Measurements from ENCODE around the gene CSN1S1.

Gene CSN1S1, protein sequence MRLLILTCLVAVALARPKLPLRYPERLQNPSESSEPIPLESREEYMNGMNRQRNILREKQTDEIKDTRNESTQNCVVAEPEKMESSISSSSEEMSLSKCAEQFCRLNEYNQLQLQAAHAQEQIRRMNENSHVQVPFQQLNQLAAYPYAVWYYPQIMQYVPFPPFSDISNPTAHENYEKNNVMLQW

DNA sequence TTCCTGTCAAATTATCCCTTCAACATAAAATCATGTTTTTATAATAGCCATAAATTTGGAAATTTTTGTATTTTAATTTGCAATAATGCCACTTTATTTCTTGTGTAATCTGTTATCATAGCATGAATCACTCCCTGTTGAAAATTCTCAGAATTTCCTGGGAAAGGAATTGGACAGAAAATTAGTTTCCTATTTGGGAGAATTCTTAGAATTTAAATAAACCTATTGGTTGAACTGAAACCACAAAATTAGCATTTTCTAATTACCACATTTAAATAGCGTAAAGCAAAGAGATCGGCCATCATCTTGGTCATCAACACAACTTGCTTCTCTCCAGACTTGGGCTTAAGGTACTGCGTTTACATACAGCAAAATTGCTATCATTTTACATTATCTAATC is at the start of gene CSN1S1:
Gene CSN1S1, plus strand, starts transcription at position 301 of the 400 bp plus-strand sequence. CDS start 1,488 bp downstream, outside the sequence.
- DNase-seq, result no peak

DNA sequence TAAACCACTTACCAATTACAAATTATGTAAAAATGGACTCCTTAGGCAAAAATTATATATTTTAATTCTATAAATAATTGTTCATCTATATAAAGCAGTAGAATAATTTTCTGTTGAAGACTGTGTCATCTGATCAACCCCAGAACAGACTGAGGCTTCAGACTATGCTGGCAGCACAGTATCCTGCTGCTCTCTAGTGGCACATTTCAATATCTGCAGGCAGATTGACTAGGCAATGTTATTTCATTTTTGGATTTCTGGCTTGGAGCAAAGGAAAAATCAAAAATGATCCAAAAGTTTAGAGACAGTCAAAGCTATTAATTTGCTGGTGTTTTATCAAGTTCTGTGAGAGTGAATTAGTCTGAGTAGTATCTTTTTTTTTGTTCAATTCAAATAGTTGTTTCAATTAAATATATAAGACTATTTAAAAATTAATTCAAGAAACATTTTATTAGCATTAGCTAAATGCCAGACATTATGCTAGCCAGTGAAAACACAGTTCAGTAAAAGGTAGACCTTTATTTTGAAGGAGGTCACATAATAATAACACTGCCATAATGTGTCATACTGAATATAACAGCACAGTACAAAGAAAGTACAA is 49.6 kb upstream of the CSN1S1 start:
- DNase-seq, result peak in 15 of 58 donors; percentile 0 to 30 (median 1)

DNA sequence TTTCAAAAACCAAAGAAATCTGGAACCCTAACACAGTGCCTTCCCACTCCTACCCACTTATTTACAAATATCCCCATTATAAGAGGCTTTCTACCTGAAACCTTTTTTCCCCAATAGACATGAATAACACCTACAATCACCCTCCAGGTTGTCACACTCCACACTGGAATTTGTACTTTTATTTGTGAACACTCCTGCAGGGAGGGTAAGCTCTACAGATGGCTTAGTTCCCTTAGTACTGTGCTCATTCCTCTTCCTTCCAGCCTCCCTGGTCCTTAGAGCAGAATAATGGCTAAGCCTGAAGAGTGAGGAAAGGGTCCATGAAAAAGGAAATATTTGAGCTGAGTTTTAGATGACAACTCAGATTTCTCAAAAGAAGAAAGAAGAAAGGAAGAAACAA is 48.7 kb upstream of the CSN1S1 start:
- DNase-seq, result no peak

DNA sequence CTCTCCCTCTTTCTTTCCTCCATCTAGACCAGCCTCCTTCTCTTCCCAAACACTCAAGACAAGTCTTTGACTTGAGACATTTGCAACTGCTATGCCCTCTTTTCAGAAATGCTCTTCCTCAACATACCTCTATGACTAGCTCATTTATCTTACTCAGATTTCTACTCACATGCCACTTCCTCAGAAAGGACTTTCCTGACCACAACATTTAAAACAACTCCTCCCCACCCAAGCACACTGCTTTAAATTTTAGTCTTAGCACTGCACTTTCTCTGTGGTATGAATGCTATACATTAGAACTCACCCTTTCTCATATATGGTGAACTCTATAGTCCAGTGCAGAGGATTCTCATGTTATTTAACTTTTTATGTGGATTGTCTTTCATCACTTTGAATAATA is 42.5 kb upstream of the CSN1S1 start:
- DNase-seq, result no peak

DNA sequence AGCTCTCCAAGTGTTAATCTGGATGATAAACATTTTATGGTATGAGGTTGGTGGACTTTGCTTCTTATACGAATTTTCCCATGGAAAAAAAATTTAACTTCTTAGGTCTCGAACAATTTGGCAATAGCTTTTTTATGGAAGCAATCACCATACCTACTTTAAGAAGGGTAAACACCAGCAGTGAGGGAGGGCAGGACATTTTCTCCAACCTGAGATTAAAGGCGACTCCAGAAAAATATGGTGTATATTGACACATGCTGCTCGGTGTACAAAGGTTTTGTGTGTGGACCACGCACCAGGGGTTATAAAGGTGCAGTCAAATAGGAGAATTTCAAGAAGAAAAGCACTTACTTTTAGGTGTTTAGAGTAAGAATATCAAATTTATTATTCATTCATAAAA is 36.7 kb upstream of the CSN1S1 start:
- no peak for DNase-seq

DNA sequence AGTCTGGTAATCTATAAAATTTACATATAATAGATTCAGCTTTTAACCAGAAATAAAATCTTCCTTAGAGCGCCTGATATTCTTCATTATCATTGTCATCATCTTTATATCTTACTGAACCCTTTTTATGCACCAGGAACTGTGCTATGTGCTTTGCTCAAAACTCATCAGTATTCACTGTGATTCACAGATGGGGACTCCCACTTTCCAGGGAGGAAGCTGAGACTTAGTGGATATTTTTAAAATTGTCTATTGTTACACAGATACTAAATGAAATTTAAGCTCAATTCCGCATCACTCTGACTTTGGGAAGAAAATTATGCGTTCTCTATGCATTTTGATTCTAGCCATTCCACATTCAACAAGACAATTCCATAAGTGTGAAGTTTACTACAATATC is 36.1 kb upstream of the CSN1S1 start:
- DNase-seq, result peak in 1 of 58 donors; percentile 1

DNA sequence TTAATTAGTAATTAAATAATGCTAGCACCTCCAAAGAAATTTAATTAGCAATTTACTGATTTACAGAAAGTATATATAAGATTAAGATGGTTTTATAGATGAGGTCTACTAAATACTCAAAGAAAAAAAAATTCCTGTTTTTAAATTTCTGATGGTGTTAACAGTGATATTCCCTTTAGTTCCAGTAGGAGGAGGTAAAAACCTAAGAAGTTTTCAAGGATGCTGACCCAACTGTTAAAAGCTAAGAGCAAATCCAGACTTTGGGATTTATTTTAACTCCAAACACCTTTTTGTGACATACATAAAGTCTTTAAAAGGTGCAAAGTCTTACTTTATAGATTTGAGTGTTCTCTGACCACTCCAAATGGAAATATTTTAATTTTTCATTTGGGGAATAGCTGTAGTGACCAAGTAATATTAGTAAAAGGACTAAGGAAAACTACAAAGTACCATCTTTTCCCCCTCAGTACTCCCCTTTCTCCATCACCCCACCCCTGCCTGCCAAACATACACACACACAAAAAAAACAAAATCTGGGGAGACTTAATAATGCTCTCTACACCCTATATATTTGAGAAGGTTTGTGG is 34.2 kb upstream of the CSN1S1 start:
- no peak for DNase-seq

DNA sequence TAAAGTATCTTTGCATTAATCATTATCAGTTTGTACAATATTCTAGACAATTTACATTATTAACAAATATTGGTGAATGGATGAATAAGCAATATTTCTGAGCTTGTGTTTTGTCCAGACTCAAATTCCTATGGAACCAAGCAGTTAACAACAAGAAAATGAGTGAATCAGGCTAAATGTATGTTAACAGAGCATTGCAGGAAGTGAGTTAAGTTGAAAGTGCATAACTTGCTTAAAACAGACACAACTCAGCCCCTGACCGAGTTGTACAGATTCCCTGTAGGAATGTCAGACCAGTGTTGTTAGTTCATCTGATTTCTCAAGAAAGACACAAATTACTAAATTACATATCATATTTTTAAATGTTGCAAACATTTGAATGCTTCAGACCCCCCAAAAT is 23.7 kb upstream of the CSN1S1 start:
- DNase-seq, result no peak

DNA sequence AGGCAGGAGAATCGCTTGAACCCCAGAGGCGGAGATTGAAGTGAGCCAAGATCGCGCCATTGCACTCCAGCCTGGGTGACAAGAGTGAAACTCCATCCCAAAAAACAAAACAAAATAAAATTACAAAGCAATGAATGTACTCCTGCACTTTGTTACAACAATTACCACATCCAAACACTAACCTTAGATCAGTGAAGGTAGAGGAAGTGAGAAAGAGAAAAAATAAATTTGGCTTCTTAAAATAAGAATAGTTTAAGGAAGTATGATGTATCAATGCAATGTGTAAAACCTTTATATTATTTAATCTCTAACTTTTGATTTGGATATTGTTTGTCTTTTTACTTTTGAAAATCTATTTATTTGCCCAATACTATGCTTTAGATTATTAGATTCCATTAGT is 21.7 kb upstream of the CSN1S1 start:
- DNase-seq, result no peak

DNA sequence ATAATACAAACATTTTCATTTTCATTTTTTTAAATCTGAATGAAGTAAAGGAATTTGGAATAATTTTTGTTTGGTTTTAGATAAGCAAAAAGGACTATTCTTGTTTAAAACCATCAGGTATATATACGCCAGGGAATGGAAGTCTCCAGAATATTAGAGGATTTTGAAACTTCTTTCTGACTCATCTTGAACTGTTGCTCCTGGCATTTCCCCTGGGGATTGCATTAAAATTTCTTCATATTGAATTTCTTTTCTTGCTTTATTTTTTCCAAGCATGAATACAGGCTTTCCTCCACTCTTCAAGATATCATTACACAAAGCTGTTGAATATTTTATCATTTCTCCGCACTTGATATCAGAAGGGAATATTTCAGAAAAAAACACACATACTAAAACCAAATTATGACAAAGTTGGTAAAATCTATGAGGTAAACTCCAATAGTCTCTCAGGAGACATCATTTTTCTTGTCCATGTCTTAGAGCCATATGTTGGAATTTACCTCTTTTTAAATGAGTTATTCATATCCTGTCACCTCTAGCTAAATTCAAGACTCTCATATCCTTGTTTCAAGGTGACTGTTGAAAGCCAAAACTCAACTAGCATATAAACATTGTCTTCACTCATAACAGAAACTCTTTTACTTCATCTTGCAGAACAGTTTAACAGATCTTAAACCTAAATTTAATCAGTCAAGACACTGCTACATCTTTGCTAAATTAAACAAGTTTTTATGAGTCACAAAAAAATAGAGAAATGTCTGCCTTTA is 20.7 kb upstream of the CSN1S1 start:
- no peak for DNase-seq

DNA sequence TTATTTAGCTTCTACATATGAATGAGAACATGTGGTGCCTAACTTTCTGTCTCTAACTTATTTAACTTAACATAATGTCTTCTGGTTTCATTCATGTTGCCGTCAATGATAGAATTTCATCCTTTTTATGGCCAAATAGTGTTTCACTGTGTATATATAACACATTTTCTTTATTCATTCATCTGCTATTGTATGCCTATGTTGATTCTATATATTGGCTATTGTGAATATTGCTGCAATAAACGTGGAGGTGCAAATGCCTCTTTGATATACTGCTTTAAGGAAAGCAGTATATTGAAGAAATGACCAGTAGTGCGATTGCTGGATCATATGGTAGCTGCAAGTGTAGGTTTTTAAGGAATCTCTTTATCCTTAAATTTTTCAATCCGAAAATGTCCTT is 10.0 kb upstream of the CSN1S1 start:
- DNase-seq, result no peak

DNA sequence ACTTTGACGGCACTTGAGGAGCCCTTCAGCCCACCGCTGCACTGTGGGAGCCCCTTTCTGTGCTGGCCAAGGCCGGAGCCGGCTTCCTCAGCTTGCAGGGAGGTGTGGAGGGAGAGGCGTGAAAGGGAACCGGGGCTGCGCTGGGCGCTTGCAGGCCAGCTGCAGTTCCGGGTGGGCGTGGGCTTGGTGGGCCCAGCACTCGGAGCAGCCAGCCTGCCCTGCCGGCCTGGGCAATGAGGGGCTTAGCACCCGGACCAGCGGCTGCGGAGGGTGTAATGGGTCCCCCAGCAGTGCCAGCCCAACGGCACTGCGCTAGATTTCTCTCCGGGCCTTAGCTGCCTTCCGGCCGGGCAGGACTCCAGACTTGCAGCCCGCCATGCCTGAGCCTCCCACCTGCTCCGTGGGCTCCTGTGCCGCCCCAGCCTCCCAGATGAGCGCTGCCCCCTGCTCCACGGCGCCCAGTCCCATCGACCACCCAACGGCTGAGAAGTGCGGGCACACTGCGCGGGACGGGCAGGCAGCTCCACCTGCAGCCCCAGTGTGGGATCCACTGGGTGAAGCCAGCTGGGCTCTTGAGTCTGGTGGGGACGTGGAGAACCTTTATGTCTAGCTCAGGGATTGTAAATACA is 7.0 kb upstream of the CSN1S1 start:
- peak in 1 of 58 donors; percentile 1 for DNase-seq

DNA sequence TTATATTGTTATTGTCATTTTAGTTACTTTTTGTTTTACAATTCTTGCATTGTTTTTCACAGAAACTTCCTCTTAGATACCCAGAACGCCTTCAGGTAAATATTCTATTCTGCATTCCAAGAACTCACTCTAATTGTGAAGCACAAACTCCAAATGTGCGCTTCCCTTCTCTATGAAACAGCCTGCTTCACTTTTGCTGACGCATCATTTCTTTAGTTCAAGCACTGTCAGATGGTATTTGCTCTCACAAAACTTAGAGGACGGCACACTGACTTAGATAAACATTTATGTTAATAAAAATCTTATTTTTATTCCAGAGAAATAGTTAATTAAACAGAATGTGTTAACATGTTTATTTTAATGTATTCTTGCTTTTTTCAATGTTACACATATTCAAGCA is 3.3 kb downstream of the CSN1S1 start:
- DNase-seq, result no peak

DNA sequence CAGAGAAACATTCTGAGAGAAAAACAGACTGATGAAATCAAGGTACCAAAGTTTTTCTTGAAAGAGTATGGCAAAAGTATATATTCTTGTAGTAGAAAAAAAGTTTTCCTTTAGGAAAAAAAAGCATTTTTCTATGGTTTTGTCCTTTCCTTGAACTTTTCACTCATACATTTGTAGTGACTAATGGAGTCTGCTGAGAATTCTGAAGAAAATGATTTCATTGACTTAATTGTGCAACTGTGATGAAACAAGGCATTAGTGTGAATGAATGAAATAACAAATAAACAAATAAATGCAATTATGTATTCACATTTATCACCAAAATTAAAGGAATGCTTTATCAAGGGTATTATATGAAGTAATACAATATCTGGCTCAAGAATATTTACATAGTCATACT is 5.7 kb downstream of the CSN1S1 start:
- no peak for DNase-seq

DNA sequence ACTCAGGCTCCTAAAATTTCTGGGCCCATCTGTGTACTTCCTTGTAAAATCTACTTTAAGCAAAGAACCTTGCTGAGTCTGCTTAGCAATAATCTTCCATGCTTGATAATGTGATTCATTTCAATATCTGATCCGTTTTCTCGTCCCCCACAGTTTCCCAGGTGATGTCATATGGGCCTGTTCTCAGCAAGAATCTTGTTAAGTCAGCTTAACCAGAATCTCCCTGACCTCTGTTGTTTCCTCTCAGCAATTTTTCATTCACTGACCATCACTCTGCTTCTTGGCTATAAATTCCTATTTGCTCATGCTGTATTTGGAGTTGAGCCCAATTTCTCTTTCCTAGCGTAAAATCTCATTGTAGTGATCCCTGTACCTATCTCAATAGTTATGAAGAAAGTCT is 20.7 kb downstream of the CSN1S1 start:
- no peak for DNase-seq

DNA sequence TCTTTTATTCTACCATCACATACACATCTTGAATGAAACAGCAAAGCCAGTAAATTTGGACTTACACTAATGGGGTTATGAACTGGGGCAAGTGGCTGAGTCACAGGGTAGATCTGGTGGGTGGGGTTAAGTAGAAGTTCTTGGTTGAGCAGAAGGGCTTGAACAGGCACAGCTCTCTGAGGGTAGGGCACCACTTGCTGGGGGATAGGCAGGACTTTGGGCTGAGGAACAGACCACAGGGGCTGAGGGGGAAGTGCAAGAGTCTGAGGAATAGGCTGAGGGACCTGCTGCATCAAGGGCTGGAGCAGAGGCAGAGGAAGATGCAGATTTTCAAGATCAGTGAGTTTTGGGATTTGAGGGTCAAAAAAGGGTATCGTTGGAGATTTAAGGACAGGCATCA is 26.3 kb downstream of the CSN1S1 start:
- no peak for DNase-seq

DNA sequence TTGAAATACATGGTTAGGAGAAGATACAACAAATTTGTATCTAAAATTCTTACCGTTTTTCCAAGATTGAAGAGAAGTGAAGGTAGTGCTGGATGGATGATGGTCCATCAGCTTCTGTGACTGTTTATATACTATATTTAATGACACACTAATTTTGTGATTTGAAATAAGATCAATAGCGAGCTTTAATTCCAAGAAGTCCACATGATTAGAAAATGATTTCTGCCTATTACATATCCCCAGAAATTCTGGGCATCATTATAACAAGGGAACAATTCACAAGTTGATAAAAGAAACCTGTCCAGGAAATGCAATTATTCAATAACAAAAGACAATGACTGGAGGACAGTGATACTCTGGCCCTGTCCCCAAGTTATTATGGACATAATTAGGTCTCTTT is 34.8 kb downstream of the CSN1S1 start, which contains the start of gene CSN2:
Gene CSN2, minus strand, starts transcription at position 101 of the 400 bp plus-strand sequence. CDS start 4,733 bp downstream, outside the sequence.
- DNase-seq, result no peak

DNA sequence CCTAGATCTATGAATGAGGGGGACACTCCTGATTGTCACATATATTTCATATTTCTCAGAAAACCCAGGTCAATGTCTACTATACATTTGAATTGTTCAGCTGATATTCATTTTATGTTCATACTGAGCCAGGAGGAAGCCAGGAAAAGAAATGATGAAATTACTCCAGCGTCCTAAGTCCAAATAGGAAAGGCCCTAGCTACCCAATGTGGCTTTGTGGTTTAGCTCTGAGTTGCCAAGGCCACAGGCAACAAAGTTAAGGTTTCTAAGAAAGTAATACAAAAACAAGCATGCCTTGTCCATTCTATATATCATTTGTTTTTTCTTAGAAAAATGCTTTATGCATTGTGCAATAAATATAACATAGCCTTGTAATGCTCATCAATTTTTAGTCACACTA is 39.2 kb downstream of the CSN1S1 start:
- DNase-seq, result no peak

DNA sequence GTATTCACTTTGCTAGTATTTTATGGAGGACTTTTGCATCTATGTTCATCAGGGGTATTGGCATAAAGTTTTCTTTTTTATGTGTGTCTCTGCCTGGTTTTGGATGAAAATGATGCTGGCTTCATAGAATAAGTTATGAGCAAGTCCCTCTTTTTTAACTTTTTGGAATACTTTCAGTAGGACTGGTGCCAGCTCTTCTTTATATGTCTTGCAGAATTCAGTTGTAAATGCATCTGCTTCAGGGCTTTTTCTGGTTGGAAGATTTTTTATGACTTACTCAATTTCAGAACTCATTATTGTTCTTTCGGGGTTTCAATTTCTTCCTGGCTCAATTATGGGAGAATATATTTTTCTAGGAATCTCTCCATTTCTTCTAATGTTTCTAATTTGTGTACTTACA is 43.8 kb downstream of the CSN1S1 start:
- peak in 1 of 58 donors; percentile 1 for DNase-seq

DNA sequence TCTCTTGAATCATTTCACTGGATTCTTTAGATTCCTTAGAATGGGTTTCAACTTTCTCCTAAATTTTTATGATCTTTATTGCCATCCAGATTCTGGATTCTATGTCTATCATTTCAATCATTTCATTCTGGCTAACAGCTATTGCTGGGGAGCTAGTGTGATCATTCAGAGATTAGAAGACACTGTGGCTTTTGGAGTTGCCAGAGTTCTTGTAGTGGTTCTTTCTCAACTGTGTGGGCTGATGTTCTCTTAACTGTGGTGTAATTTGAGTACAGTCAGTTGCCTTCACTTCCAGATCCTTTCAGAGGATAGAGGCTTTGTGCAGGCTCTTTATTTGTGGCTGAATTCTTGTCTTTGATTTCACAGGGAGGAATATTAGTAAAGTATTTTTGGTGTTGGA is 46.7 kb downstream of the CSN1S1 start:
- peak in 1 of 58 donors; percentile 3 for DNase-seq

DNA sequence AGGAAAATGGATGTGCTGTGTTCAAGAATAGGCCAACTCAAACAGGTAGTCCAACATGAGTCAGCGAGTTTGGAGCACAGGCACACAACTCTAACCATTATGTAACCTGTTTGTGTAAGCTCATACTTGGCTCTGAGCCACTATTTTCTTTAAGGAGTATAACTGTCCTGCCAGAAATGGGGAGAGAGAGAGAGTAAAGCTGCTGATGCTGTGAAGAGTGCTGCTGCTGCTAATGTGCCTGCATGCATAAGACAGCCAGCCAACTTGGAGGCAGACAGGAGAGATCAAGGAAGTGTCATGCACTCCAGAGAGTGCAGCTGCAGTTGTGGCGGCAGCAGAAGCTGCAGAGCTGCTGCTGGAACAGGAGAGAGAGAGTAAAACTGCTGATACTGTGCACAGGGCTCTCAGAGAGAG is 53.2 kb downstream of the CSN1S1 start:
- DNase-seq, result peak in 1 of 58 donors; percentile 4

DNA sequence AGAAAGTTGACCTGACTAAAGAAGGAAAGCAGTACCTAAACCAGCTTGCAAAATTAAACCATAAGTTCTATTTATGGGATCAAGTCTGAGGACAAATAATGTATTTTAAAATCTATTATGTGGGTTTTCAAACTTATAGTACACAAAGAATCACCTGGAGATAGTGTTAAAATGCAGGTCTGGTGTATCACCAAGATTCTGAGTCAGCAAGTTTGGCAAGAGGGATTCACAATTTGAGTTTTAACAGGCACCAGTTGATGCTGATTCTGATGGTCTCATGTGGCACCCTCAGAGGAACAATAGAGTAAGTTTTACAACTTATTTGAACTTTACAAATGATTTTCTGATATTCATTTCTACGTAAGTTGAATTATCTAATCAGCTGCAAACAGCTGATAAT is 55.8 kb downstream of the CSN1S1 start:
- DNase-seq, result no peak
